Trophoblast cell (in vitro differentiated cells and primary cell): ENCODE measurements around the gene TYROBP.

Source experiments
- DNase-seq, 2 donors: peaks; one replicate each; pipeline ENCODE4 v3.0.0-alpha.2; 2016
- H2AFZ ChIP-seq: 2 replicates; pipeline ENCODE4 v1.6.1; 2013; ENCODE audit warnings: low read length, moderate library complexity, mild to moderate bottlenecking; ENCODE audit not compliant: insufficient read depth, poor library complexity
- H2AK5ac ChIP-seq: 2 replicates; pipeline ENCODE4 v1.6.1; 2013; ENCODE audit warnings: mild to moderate bottlenecking, low read length
- H2BK120ac ChIP-seq: 2 replicates; pipeline ENCODE4 v1.6.1; 2013; ENCODE audit warnings: low read length, mild to moderate bottlenecking, moderate library complexity; ENCODE audit not compliant: insufficient read depth, poor library complexity
- H2BK12ac ChIP-seq: 2 replicates; pipeline ENCODE4 v1.6.1; 2013; ENCODE audit warnings: mild to moderate bottlenecking, low read length, moderate library complexity
- H2BK5ac ChIP-seq: 2 replicates; pipeline ENCODE4 v1.6.1; 2013; ENCODE audit warnings: low read length, low read depth, moderate library complexity, mild to moderate bottlenecking; ENCODE audit not compliant: poor library complexity
- H3K14ac ChIP-seq: 2 replicates; pipeline ENCODE4 v1.6.1; 2013; ENCODE audit warnings: mild to moderate bottlenecking, low read length
- H3K18ac ChIP-seq: 2 replicates; pipeline ENCODE4 v1.6.1; 2013; ENCODE audit warnings: mild to moderate bottlenecking, low read length
- H3K23ac ChIP-seq: 2 replicates; pipeline ENCODE4 v1.6.1; 2013; ENCODE audit warnings: low read length
- H3K27ac ChIP-seq: 2 replicates; pipeline ENCODE4 v1.5.1; 2013; ENCODE audit warnings: low read depth, mild to moderate bottlenecking, inconsistent platforms, low read length, moderate library complexity
- H3K27me3 ChIP-seq: 2 replicates; pipeline ENCODE4 v1.6.1; 2013; ENCODE audit warnings: inconsistent platforms, mild to moderate bottlenecking, low read length, moderate library complexity; ENCODE audit not compliant: insufficient read depth
- H3K36me3 ChIP-seq, 2 experiments: 1 replicate in 1 of 2; 2 replicates in 1 of 2; pipeline ENCODE4 v1.6.1; 2013; ENCODE audit warnings: low read length in 2 of 2, mild to moderate bottlenecking in 2 of 2, moderate library complexity in 1 of 2; ENCODE audit not compliant: insufficient read depth in 2 of 2, control insufficient read depth in 1 of 2
- H3K4ac ChIP-seq: 2 replicates; pipeline ENCODE4 v1.6.1; 2013; ENCODE audit warnings: low read depth, mild to moderate bottlenecking, low read length, moderate library complexity
- H3K4me1 ChIP-seq, 2 experiments: 1 replicate in 1 of 2; 2 replicates in 1 of 2; pipeline ENCODE4 v1.6.1; 2013; ENCODE audit warnings: low read length in 2 of 2, mild to moderate bottlenecking in 2 of 2, moderate library complexity in 1 of 2; ENCODE audit not compliant: insufficient read depth in 2 of 2, control insufficient read depth in 1 of 2
- H3K4me2 ChIP-seq: 2 replicates; pipeline ENCODE4 v1.6.1; 2013; ENCODE audit warnings: inconsistent platforms, mild to moderate bottlenecking, low read length, moderate library complexity
- H3K4me3 ChIP-seq: 2 replicates; pipeline ENCODE4 v1.5.1; 2013; ENCODE audit warnings: mild to moderate bottlenecking, low read depth, low read length, inconsistent platforms
- H3K79me1 ChIP-seq: one replicate; pipeline ENCODE4 v1.6.1; 2013; ENCODE audit warnings: low read length
- H3K79me2 ChIP-seq: 2 replicates; pipeline ENCODE4 v1.6.1; 2013; ENCODE audit warnings: low read length, mild to moderate bottlenecking; ENCODE audit not compliant: control insufficient read depth, insufficient read depth, poor library complexity
- H3K9ac ChIP-seq: 2 replicates; pipeline ENCODE4 v1.6.1; 2013; ENCODE audit warnings: mild to moderate bottlenecking, low read length
- H3K9me3 ChIP-seq: 2 replicates; pipeline ENCODE4 v1.6.1; 2013; ENCODE audit warnings: low read depth, mild to moderate bottlenecking, control low read depth, inconsistent platforms, low read length; ENCODE audit not compliant: insufficient read depth
- H4K12ac ChIP-seq: 2 replicates; pipeline ENCODE4 v1.6.1; 2013; ENCODE audit warnings: low read depth, mild to moderate bottlenecking, low read length, moderate library complexity
- H4K8ac ChIP-seq: 2 replicates; pipeline ENCODE4 v1.6.1; 2013; ENCODE audit warnings: low read depth, mild to moderate bottlenecking, low read length, moderate library complexity
- H4K91ac ChIP-seq: one replicate; pipeline ENCODE4 v1.6.1; 2013; ENCODE audit warnings: low read depth, mild to moderate bottlenecking, low read length, moderate library complexity
- WGBS: extraction: QIAGEN DNeasy Blood & Tissue Kit; methylation state at CpG from one replicate; pipeline ENCODE4 v1.1.7; 2013; ENCODE audit warnings: missing lambda C conversion rate; ENCODE audit not compliant: insufficient read length, insufficient coverage; ENCODE audit errors: extremely low coverage; 5-methylcytosine and 5-hydroxymethylcytosine counted together

Gene TYROBP

DNA sequence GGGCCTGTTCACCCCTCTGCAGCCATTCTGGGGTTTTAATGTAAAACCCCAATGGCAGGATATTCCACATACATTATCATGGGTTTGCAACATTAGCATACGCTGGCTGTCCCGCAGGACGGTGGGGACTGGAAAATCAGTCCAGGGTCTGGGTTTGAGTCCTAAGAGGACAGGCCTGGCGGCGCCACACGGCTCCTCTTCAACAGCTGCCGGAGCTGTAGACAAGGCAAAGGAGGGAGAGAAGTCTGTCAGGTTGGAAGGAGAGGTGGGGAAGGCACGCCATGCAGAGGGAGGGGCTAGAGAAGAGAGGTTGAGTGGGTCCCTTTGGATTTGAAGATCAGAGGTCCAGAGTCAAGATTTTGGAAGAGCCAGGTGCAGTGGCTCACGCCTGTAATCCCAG, 19.7 kb downstream of the TYROBP start:
- H3K79me2 ChIP-seq = no peaks in the 10 kb centered on the region
- H2BK120ac ChIP-seq = no peak overlapping the region
- no peaks in the 10 kb centered on the region for H3K79me1 ChIP-seq
- H4K91ac ChIP-seq = no peak overlapping the region
- no peak for DNase-seq
- no CpG with 5 or more reads among the region's 9 CpGs for WGBS
- no peak overlapping the region for H2AFZ ChIP-seq
- H4K12ac ChIP-seq = no peak overlapping the region
- H3K4me3 ChIP-seq = no peak overlapping the region
- no peak overlapping the region for H3K23ac ChIP-seq
- no peak overlapping the region for H3K18ac ChIP-seq
- no peak overlapping the region for H2AK5ac ChIP-seq
- H3K9ac ChIP-seq = no peak overlapping the region
- H3K14ac ChIP-seq = no peak overlapping the region
- H3K9me3 ChIP-seq = no peaks in the 10 kb centered on the region
- peaks cover 38 to 40% of the 10 kb centered on the region in 2 experiments for H3K36me3 ChIP-seq
- H3K27ac ChIP-seq = no peak overlapping the region
- H3K4ac ChIP-seq = no peak overlapping the region
- no peaks in the 10 kb centered on the region for H3K27me3 ChIP-seq
- no peaks in the 10 kb centered on the region for H3K4me1 ChIP-seq
- H2BK12ac ChIP-seq = no peak overlapping the region
- no peak overlapping the region for H3K4me2 ChIP-seq
- H4K8ac ChIP-seq = no peak overlapping the region
- no peak overlapping the region for H2BK5ac ChIP-seq

DNA sequence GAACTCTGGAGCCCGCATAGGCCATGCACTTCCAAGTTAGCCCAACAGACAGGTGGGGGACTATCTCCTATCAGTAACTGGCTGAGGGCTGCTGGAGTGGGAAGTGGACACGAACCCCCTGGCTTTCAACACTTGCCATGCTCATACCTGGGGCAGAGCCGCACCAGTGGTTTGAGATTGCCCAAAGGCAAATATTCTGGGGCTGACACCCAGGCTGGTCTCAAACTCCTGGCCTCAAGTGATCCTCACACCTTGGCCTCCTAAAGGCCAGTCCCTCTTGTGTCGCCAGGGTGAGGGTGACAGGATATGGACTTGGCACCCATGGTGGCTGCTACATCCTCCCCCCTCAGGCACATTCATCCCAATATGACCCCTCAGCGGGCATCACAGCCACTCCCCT, 20.9 kb downstream of the TYROBP start:
- Histone ChIP-seq H3K79me1 (no peaks in the 10 kb centered on the region), H4K91ac (no peak overlapping the region), H4K12ac (no peak overlapping the region), H2BK120ac (no peak overlapping the region), H2BK12ac (no peak overlapping the region), H3K27ac (no peak overlapping the region), H3K4me3 (no peak overlapping the region), H3K9me3 (no peaks in the 10 kb centered on the region), H3K4ac (no peak overlapping the region), H3K4me1 (no peaks in the 10 kb centered on the region), H2AFZ (no peak overlapping the region), H4K8ac (no peak overlapping the region), H3K79me2 (no peaks in the 10 kb centered on the region), H3K18ac (no peak overlapping the region), H2AK5ac (no peak overlapping the region), H3K14ac (no peak overlapping the region), H3K27me3 (no peaks in the 10 kb centered on the region), H3K36me3 (peaks cover 37 to 38% of the 10 kb centered on the region in 2 experiments), H3K4me2 (no peak overlapping the region), H2BK5ac (no peak overlapping the region), H3K23ac (no peak overlapping the region), H3K9ac (no peak overlapping the region)
- WGBS = no CpG with 5 or more reads among the region's 5 CpGs
- DNase-seq = no peak

DNA sequence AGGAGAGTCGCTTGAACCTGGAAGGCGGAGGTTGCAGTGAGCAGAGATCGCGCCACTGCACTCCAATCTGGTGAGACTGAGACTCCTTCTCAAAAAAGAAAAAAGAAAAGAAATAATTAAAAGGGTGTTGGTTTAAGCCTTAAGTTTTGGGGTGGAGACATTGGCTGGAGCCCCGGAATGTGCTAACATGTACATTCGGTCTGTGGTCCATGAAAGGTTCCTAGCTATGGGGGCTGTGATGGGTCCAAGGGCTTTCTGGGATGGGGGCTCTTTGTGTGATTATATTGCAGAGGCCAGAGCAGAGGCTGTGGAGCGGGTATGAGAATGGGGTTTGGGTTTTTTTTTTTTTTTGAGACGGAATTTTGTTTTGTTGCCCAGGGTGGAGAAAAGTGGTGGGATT, 22.2 kb downstream of the TYROBP start:
- Histone ChIP-seq H3K14ac (no peak overlapping the region), H3K9me3 (no peaks in the 10 kb centered on the region), H3K27ac (no peak overlapping the region), H2BK12ac (no peak overlapping the region), H3K4me2 (no peak overlapping the region), H4K91ac (no peak overlapping the region), H4K12ac (no peak overlapping the region), H3K4me1 (no peaks in the 10 kb centered on the region), H3K36me3 (peaks cover 32 to 35% of the 10 kb centered on the region in 2 experiments), H2AK5ac (no peak overlapping the region), H3K79me1 (no peaks in the 10 kb centered on the region), H3K79me2 (no peaks in the 10 kb centered on the region), H3K4ac (no peak overlapping the region), H3K4me3 (no peak overlapping the region), H4K8ac (no peak overlapping the region), H3K18ac (no peak overlapping the region), H2BK5ac (no peak overlapping the region), H3K9ac (no peak overlapping the region), H3K27me3 (no peaks in the 10 kb centered on the region), H2BK120ac (no peak overlapping the region), H2AFZ (no peak overlapping the region), H3K23ac (no peak overlapping the region)
- WGBS = 100% methylated on average over 1 of the region's 8 CpGs
- no peak for DNase-seq

DNA sequence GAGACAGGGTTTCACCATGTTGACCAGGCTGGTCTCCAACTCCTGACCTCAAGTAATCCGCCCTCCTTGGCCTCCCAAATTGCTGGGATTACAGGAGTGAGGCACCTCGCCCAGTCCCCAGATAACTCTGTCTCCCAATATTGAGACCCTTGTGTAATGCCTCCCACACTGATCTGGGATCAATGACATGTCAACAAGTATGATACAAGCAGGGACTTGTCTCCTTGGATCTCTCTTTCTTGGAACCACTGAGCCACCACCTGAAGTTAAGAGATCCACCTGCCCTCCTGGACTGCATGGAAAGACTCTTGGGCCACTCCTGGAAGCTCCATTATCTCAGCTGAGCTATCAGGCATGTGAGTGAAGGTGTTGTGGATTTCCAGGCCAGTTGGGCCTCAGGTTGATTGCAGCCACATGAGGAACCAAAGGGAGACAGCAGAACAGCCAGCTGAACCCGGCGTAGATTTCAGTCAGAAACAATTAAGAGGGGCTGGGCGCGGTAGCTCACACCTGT, 22.8 kb downstream of the TYROBP start:
- Histone ChIP-seq H3K79me2 (no peaks in the 10 kb centered on the region), H3K4me3 (no peak overlapping the region), H3K79me1 (no peaks in the 10 kb centered on the region), H3K9me3 (no peaks in the 10 kb centered on the region), H4K12ac (no peak overlapping the region), H3K14ac (no peak overlapping the region), H4K8ac (no peak overlapping the region), H3K27ac (no peak overlapping the region), H3K4me1 (no peaks in the 10 kb centered on the region), H2BK12ac (no peak overlapping the region), H4K91ac (no peak overlapping the region), H3K18ac (no peak overlapping the region), H2AFZ (no peak overlapping the region), H3K23ac (no peak overlapping the region), H3K36me3 (peaks cover 30 to 32% of the 10 kb centered on the region in 2 experiments), H3K27me3 (no peaks in the 10 kb centered on the region), H2BK120ac (no peak overlapping the region), H3K4me2 (no peak overlapping the region), H2BK5ac (no peak overlapping the region), H2AK5ac (no peak overlapping the region), H3K9ac (no peak overlapping the region), H3K4ac (no peak overlapping the region)
- DNase-seq = no peak
- WGBS = no CpG with 5 or more reads among the region's 6 CpGs
